Activated naive CD8-positive, alpha-beta T cell (primary cell): Measurements from ENCODE around the gene ZNF236.
"Not testable (repeated sequence)": the region's sequence is repeated elsewhere in the genome, so short reads cannot be mapped to it uniquely, and the experiment has no call there.

Source experiments
- H3K27ac Mint-ChIP-seq: one replicate; pipeline ENCODE4 v1.8.0; 2021; ENCODE audit warnings: mixed read lengths
- H3K27me3 Mint-ChIP-seq: one replicate; pipeline ENCODE4 v1.8.0; 2021; ENCODE audit warnings: mixed read lengths
- H3K36me3 Mint-ChIP-seq: one replicate; pipeline ENCODE4 v1.8.0; 2021; ENCODE audit warnings: mixed read lengths
- H3K4me1 Mint-ChIP-seq: one replicate; pipeline ENCODE4 v1.8.0; 2021; ENCODE audit warnings: low read depth, mixed read lengths
- H3K4me3 Mint-ChIP-seq: one replicate; pipeline ENCODE4 v1.8.0; 2021; ENCODE audit warnings: mild to moderate bottlenecking, mixed read lengths
- H3K9me3 Mint-ChIP-seq: one replicate; pipeline ENCODE4 v1.8.0; 2021; ENCODE audit warnings: low read depth, mixed read lengths

ZNF236 gene

DNA sequence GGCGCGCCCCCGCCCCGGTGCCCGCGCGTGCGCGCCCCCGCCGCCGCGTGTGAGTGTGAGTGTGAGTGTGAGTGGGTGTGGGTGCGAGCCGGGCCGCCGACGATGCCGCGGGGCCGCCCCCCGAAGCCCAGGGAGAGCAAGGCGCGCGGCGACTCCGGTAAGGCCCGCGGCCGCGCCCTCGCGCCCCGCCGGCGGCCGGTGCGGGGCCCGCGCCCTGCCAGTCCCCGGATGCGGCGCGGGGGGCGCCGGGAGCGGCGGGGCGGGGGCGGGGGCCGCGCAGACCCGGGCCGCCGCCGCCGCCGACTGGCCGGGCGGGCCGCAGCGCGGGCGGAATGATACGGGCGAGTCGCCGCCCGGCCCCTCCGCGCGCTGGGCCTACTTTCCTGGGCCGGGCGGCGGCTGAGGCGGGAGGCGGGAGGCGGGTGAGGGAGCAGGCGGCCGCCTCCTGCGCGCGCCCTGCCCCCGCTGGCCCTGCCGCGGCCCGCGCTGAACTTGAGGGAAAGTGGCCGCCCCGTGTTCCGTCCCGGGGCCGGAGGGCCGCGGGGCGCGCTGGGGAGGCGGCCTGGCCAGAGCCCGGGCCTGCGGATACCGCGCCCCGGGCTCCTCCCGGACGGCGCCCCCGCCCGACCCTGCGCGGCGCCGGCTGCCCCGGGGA lies at the start of gene ZNF236:
TSS of gene ZNF236 (plus strand) at position 52 of the 655 bp plus-strand sequence. CDS start at position 103, 51 bp downstream.
- H3K4me1 Mint-ChIP-seq: peaks cover 52% of the 10 kb centered on the region
- H3K4me3 Mint-ChIP-seq: peak within 1 kb of the TSS; percentile 93
- H3K27ac Mint-ChIP-seq: peak within 1 kb of the TSS; percentile 95
- H3K9me3 Mint-ChIP-seq: no peaks in the 10 kb centered on the region
- H3K36me3 Mint-ChIP-seq: peaks cover 3% of the 10 kb centered on the region
- no peaks in the 10 kb centered on the region for H3K27me3 Mint-ChIP-seq

DNA sequence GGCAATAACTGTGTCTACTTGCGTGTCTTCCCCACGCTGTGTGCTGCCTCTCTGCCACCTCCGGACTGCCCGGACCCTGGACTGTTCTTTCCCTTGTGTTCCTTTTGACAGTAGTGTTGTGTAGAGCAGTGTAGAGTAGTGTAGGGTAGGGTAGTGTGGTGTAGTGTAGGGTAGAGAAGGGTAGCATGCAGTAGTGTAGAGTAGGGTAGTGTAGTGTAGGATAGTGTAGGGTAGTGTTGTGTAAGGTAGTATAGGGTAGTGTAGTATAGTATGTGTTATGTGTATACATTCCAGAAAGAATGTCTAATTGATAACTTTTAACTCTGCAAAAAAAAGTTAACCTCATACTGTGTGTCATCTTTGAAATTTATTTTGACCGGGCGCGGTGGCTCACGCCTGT lies 49.7 kb upstream of the ZNF236 start:
- H3K36me3 Mint-ChIP-seq: peaks cover 7% of the 10 kb centered on the region
- H3K4me3 Mint-ChIP-seq: no peak overlapping the region
- H3K4me1 Mint-ChIP-seq: no peaks in the 10 kb centered on the region
- H3K27ac Mint-ChIP-seq: no peak overlapping the region
- H3K9me3 Mint-ChIP-seq: peaks cover 17% of the 10 kb centered on the region
- peaks cover 7% of the 10 kb centered on the region for H3K27me3 Mint-ChIP-seq

DNA sequence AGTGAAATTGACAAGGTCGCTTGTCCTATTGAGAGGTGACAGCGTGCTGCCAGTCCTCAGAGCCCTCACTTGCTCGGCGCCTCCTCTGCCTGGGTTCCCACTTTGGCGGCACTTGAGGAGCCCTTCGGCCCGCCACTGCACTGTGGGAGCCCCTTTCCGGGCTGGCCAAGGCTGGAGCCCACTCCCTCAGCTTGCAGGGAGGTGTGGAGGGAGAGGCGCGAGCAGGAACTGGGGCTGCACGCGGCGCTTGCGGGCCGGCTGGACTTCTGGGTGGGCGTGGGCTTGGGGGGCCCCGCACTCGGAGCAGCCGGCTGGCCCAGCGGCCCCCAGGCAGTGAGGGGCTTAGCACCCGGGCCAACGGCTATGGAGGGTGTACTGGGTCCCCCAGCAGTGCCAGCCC lies 45.3 kb upstream of the ZNF236 start:
- H3K27ac Mint-ChIP-seq, H3K27me3 Mint-ChIP-seq, H3K36me3 Mint-ChIP-seq, H3K4me3 Mint-ChIP-seq, H3K4me1 Mint-ChIP-seq, H3K9me3 Mint-ChIP-seq: not testable (repeated sequence)

DNA sequence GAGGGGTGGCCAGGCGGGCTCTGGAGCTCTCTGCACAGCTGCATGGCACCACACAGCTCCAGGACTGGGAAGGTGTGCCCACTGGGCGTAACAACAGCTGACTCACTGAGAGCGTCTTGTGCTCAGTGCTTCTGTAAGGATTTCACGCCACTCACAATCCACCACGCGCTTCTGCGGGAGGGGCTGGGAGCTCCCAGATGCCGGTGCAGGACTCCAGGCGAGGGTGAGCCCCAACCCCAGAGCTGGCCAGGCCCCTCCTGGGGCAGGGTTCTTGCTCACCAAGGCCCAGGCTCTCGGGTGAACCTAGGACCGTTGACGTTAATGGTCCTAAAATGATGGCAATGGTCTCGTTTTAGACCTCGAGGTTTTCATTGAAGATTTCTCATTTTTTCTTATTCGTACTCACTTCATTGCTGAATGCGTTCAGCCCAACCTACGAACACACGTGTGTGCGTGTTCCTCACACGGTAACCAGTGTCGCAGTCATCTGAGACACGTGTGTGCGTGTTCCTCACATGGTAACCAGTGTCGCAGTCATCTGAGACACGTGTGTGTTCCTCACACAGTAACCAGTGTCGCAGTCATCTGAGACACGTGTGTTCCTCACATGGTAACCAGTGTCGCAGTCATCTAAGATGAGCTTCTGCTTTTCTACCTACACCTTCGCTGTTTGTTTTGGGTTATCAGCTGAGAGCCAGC lies 38.4 kb upstream of the ZNF236 start:
- no peak overlapping the region for H3K4me3 Mint-ChIP-seq
- peaks cover 9% of the 10 kb centered on the region for H3K27me3 Mint-ChIP-seq
- no peak overlapping the region for H3K27ac Mint-ChIP-seq
- no peaks in the 10 kb centered on the region for H3K4me1 Mint-ChIP-seq
- no peaks in the 10 kb centered on the region for H3K9me3 Mint-ChIP-seq
- no peaks in the 10 kb centered on the region for H3K36me3 Mint-ChIP-seq

DNA sequence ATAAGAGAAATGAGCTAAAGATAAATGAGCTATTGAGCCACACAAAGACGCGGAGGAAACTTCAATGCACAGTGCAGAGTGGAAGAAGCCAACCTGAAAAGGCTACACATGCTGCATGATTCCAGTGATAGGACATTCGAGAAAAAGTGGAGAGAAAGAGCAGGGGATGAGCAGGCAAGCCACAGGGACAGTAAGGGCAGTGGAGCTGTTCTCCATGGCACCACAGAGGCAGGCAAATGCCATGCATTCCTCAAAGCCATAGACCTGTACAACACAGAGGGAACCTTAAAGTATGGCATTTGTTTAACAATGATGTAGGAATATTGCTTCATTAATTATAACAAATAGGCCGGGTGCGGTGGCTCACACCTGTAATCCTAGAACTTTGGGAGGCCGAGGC lies 36.5 kb upstream of the ZNF236 start:
- Mint-ChIP-seq H3K4me3 (peak overlapping the region; percentile 24), H3K36me3 (no peaks in the 10 kb centered on the region), H3K27me3 (peaks cover 7% of the 10 kb centered on the region), H3K4me1 (no peaks in the 10 kb centered on the region), H3K9me3 (no peaks in the 10 kb centered on the region), H3K27ac (no peak overlapping the region)

DNA sequence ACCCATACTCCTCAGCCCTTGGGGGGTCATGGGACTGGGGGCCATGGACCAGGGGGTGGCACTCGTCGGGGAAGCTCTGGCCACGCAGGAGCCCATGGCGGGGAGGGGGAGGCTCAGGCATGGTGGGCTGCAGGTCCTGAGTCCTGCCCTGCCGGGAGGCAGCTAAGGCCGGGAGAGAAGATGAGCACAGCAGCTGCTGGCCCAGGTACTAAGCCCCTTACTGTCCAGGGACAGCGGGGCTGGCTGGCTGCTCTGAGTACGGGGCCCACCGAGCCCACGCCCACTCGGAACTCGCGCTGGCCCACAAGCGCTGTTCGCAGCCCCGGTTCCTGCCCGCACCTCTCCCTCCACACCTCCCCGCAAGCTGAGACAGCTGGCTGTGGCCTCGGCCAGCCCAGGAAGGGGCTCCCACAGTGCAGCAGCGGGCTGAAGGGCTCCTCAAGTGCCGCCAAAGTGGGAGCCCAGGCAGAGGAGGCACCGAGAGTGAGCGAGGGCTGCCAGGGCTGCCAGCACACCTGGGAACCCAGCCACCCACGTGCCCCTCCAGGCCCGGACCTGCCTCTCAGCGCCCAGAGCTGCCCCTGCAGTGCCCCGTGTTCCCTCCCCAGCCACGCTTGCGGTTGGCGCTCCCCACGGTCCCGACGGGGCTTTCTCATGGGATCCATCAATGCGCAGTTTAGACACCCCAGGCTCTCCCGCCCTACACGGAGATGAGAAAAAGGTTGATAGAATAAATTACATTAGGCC lies 33.6 kb upstream of the ZNF236 start:
- Mint-ChIP-seq H3K27me3 (peaks cover 2% of the 10 kb centered on the region), H3K27ac (no peak overlapping the region), H3K36me3 (no peaks in the 10 kb centered on the region), H3K9me3 (peaks cover 3% of the 10 kb centered on the region), H3K4me1 (peaks cover 3% of the 10 kb centered on the region), H3K4me3 (no peak overlapping the region)

DNA sequence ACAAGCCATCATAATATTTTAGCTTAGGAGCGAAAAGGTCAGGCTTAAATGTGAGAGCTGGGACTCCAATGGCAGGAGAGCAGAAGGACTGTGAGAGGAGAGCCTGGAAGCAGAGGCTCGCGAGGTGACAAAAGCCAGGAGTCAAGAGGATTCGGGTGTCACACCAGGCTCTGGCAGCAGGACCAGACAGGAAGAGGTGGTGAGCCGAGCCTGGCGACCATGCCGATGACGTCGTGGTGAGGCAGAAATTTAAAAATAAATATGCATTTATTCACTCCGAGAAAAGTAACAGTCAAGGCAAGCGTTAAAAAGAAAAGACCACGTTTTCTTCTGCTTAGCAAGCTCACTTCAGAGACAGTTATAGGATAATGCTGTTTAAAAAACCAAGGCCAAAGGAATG lies 31.3 kb upstream of the ZNF236 start:
- peaks cover 3% of the 10 kb centered on the region for H3K9me3 Mint-ChIP-seq
- no peak overlapping the region for H3K27ac Mint-ChIP-seq
- no peak overlapping the region for H3K4me3 Mint-ChIP-seq
- peaks cover 6% of the 10 kb centered on the region for H3K27me3 Mint-ChIP-seq
- H3K36me3 Mint-ChIP-seq: peaks cover 4% of the 10 kb centered on the region
- H3K4me1 Mint-ChIP-seq: peaks cover 3% of the 10 kb centered on the region

DNA sequence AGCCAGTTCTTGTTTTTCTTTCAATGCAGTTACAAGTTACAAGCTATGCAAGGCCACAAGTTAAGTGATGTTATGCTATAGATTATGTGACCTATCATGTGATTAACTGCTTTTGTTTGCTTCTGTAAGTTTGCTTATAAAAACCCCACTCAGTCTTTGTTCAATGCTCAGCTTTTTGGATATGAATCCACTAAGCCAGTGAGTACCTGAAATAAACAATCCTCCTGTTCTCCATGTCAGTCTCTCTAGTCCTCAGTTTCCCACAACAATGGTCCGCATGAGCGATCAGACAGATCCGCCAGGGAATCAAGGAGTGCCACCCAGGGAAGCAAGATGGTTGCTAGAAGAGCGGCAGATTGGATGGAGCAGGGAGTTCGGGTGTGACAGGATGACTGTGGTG lies 30.7 kb upstream of the ZNF236 start:
- H3K36me3 Mint-ChIP-seq: peaks cover 6% of the 10 kb centered on the region
- no peak overlapping the region for H3K4me3 Mint-ChIP-seq
- H3K27ac Mint-ChIP-seq: peak overlapping the region; percentile 46
- peaks cover 3% of the 10 kb centered on the region for H3K9me3 Mint-ChIP-seq
- peaks cover 8% of the 10 kb centered on the region for H3K27me3 Mint-ChIP-seq
- H3K4me1 Mint-ChIP-seq: peaks cover 3% of the 10 kb centered on the region

DNA sequence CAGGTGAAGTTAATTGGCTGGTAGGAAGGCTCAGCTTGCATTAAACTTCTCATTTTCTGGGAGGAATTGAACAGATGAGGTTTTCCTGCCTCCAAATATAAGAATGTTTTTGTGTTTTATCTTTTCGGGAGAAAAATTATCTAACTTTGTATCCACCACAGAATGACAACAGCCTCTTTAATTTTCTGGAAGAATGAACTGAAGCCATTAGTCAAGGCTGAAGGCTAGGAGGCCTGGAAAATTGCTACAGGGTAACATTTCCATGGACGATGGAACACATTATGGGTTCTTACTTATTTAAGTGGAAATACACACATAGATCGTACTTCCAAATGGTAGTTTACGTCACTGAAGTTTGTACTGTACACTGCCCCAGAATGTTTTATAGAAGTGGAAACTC lies 28.0 kb upstream of the ZNF236 start:
- peaks cover 3% of the 10 kb centered on the region for H3K4me1 Mint-ChIP-seq
- no peak overlapping the region for H3K4me3 Mint-ChIP-seq
- peaks cover 6% of the 10 kb centered on the region for H3K36me3 Mint-ChIP-seq
- peaks cover 12% of the 10 kb centered on the region for H3K27me3 Mint-ChIP-seq
- H3K27ac Mint-ChIP-seq: no peak overlapping the region
- H3K9me3 Mint-ChIP-seq: peaks cover 3% of the 10 kb centered on the region

DNA sequence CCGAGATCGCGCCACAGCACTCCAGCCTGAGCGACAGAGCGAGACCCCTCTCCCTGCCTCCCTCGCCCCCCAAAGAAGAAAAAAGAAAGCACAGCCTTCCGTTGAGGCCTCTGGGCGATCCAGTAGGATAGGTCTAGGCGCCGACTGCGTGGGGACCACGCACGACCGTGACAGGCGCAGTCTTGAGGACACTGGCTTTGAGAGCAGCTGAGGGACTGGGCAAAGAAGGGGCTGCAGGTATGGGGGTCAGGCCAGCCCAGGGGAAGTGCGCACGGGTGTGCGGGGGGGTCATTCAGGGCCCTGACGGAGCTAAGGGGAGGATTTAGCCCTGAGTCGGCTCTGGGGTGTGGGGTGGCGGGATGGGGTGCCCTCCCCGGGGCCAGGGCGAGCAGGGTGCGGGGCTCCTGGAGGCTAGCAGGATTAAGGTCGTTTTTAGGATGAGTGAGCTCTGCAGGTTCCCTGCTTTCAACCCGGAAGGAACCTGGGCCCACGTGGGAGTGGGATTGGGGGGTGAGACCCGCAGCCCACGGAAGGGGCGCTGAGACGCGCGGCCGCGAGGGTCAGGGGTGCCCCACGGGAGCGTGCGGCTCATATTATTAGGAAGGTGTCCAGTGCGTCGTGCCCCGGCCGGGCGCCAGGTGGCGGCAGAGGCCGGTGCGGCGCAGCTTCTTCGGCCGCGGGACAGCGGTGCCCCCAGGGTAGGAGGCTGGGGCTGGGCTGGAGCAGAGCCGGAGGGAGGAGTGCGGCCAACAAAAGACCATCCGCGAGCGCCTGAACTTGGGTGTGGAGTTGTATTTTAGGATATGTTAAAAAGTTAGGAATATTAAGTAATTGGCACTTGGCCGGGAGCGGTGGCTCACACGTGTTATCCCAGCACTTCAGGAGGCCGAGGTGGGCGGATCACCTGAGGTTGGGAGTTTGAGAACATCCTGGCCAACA lies 20.5 kb upstream of the ZNF236 start:
- H3K27ac Mint-ChIP-seq: no peak overlapping the region
- H3K27me3 Mint-ChIP-seq: peaks cover 5% of the 10 kb centered on the region
- no peaks in the 10 kb centered on the region for H3K36me3 Mint-ChIP-seq
- H3K4me1 Mint-ChIP-seq: peaks cover 13% of the 10 kb centered on the region
- H3K9me3 Mint-ChIP-seq: no peaks in the 10 kb centered on the region
- peak overlapping the region; percentile 65 for H3K4me3 Mint-ChIP-seq

DNA sequence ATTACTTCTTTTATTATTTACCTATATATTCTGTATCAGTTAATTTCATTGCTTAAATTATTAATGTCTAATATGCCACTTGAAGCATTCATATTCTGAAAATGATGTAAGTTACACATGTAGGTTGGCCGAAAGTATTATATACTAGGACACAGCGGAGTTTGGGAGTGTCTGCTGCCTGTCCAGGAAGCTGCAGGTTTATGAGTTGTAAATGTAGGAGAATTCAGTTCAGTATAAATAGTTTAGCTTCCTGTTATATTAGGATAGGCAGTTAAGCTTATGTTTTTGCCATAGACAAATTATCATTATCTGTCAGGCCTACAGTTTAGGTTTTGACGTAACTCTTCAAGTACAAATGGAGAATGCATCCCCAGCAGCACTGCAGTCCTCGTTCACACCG lies 18.9 kb upstream of the ZNF236 start:
- Mint-ChIP-seq H3K27me3 (peaks cover 2% of the 10 kb centered on the region), H3K4me1 (peaks cover 13% of the 10 kb centered on the region), H3K4me3 (peak overlapping the region; percentile 57), H3K27ac (no peak overlapping the region), H3K9me3 (no peaks in the 10 kb centered on the region), H3K36me3 (no peaks in the 10 kb centered on the region)

DNA sequence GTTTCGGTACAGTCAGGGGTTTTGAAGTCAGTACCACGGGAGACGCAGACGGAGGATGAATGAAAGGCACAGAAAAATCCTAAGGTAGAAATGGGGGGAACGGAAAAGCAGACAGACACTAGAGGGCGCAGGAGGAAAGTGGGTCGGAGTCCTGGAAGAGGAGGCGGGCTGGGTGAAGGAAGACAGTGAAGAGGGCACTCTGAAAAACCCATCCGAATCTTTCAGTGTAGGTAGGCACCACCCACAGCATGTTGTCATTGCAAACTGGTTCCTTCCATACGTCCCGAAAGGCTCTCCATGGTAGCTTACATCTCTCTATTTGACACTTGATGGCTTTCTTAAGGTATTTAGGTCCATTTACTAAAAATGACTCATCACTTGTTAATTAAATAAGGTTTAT lies 18.5 kb upstream of the ZNF236 start:
- no peaks in the 10 kb centered on the region for H3K9me3 Mint-ChIP-seq
- H3K27me3 Mint-ChIP-seq: peaks cover 2% of the 10 kb centered on the region
- peaks cover 13% of the 10 kb centered on the region for H3K4me1 Mint-ChIP-seq
- no peaks in the 10 kb centered on the region for H3K36me3 Mint-ChIP-seq
- H3K27ac Mint-ChIP-seq: no peak overlapping the region
- peak overlapping the region; percentile 57 for H3K4me3 Mint-ChIP-seq

DNA sequence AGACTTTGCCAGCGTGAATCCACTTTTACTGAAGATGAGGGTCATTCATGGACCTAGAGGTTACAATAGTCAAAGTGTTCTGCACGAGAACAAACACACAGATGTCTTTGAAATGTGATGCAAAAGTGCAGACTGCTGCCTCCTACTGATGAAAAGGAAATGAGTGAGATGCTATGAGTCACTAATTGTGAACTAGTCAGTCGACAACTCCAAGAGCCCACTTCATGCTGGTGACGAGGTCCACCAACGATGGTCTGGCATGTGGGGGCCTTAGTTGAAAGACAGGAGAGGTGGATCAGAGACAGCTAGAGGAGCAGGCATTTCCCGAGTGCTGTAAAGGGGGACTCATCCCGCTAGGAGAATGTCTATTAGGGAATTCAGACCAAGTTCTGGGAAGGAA lies 17.1 kb upstream of the ZNF236 start:
- Mint-ChIP-seq H3K9me3 (no peaks in the 10 kb centered on the region), H3K27me3 (peaks cover 1% of the 10 kb centered on the region), H3K4me1 (peaks cover 13% of the 10 kb centered on the region), H3K4me3 (no peak overlapping the region), H3K27ac (no peak overlapping the region), H3K36me3 (peaks cover 3% of the 10 kb centered on the region)

DNA sequence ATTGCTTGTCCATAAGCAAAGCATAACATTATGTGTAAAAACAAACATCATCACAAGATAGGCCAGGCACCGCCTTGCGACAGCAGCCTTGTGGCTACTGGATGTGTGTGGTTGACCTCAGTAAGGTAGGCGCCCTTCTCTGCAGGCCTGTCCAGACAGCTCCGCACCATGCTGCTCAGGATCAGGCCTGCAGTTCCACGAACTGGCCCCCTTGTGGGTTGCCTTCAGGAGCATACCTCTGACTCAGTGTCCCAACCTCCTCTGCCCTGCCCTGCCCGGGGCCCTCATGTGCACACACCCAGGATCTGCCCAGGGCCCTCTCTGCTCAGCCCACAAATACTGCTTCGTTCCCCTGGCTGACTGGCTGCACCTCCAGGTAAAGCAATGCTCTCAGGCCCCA lies 16.1 kb upstream of the ZNF236 start:
- Mint-ChIP-seq H3K27me3 (no peaks in the 10 kb centered on the region), H3K9me3 (no peaks in the 10 kb centered on the region), H3K4me3 (no peak overlapping the region), H3K36me3 (peaks cover 3% of the 10 kb centered on the region), H3K27ac (no peak overlapping the region), H3K4me1 (peaks cover 13% of the 10 kb centered on the region)
